ENCODE data around the gene MAT2A.

Gene MAT2A

DNA sequence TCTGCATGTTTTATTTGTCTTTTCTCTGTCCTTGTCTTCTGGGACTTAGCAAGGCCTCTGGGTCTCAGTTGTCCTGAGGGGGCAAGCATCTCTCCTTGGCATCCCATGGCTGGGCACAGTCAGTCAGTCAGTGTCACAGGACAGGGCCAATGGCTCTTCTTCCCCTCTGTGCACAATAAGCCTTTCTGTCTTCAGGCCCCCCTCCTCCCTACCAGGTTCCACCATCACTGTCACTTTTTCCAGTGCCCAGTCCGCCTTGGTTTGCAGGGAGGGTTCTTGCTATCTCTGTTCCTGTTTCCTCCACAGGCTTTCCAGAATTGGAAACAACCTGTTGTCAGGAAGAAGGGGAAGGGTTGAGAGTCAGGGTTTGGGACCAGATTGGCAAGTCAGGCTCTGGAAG lies 43.5 kb downstream of the MAT2A start:
- DNase-seq (ENCODE audit: extremely low read depth, low read depth) = no peak
- TF ChIP-seq, protein P1, sequence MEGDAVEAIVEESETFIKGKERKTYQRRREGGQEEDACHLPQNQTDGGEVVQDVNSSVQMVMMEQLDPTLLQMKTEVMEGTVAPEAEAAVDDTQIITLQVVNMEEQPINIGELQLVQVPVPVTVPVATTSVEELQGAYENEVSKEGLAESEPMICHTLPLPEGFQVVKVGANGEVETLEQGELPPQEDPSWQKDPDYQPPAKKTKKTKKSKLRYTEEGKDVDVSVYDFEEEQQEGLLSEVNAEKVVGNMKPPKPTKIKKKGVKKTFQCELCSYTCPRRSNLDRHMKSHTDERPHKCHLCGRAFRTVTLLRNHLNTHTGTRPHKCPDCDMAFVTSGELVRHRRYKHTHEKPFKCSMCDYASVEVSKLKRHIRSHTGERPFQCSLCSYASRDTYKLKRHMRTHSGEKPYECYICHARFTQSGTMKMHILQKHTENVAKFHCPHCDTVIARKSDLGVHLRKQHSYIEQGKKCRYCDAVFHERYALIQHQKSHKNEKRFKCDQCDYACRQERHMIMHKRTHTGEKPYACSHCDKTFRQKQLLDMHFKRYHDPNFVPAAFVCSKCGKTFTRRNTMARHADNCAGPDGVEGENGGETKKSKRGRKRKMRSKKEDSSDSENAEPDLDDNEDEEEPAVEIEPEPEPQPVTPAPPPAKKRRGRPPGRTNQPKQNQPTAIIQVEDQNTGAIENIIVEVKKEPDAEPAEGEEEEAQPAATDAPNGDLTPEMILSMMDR (IDR thresholded peaks at IDR 0.05; ENCODE audit: low read depth, low read length) = no peak

DNA sequence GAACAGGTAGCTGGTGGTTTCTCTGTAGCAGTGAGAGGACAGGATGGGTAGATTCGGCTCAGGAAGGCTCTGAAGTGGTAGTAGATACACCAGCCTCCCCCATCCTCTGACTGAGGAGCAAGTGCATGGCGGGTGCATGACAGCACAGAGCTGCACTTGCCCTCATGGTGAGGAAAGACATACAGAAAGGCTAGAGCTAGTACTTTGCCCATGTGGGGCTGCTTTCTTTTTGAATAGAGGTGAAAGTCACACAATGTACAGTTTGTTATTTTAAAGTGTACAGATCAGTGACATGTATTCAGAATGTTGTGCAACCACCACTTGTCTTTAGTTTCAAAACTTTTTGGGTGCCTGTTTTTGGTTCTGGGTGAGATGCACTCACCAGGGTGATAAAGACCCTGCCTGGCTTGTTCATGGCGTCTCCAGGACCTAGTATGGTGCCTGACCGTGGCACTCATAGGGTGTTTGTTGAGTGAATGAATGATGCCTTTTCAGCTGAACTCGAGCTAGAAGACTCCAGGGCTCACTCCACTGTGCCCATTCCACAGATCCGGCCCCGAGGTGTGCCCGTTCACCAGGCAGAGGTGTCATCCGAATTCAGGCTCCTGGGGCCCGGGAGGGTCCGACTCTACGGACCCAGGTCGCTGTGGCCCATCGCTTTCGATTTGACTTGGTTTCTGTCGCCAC lies 44.8 kb downstream of the MAT2A start:
- no peak for DNase-seq (ENCODE audit: extremely low read depth, low read depth)
- TF ChIP-seq, protein P1 (IDR thresholded peaks at IDR 0.05; ENCODE audit: low read depth, low read length) = no peak

DNA sequence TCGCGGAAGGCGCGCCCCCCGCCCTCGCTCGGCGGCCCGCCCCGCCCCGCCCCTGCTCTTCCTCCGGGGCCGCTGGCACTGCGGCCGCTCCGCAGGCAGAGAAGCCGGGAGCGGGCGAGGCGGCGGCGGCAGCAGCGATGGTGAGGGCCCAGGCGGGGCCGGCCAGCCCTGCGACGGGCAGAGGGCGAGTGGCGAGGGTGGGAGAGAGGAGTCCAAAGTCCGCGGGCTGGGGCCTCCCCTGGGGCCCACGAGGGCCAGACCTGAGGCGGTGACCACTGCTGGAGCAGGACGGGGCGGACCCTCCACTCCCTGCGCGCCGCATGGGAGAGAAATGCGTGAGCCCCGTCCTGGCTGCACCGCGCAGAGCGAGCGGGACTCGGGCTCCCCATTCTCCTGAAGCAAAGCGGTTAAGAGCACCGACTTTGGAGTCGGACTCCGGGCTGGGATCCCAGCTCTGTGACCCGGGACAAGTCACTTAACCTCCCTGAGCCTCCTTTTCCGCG lies 45.4 kb downstream of the MAT2A start, which contains the start of gene VAMP5:
TSS of gene VAMP5 (plus strand) at position 78 of the 503 bp plus-strand sequence. CDS start at position 138, 60 bp downstream.
- DNase-seq (ENCODE audit: extremely low read depth, low read depth) = no peak
- TF ChIP-seq, protein P1 (IDR thresholded peaks at IDR 0.05; ENCODE audit: low read depth, low read length) = no peak

DNA sequence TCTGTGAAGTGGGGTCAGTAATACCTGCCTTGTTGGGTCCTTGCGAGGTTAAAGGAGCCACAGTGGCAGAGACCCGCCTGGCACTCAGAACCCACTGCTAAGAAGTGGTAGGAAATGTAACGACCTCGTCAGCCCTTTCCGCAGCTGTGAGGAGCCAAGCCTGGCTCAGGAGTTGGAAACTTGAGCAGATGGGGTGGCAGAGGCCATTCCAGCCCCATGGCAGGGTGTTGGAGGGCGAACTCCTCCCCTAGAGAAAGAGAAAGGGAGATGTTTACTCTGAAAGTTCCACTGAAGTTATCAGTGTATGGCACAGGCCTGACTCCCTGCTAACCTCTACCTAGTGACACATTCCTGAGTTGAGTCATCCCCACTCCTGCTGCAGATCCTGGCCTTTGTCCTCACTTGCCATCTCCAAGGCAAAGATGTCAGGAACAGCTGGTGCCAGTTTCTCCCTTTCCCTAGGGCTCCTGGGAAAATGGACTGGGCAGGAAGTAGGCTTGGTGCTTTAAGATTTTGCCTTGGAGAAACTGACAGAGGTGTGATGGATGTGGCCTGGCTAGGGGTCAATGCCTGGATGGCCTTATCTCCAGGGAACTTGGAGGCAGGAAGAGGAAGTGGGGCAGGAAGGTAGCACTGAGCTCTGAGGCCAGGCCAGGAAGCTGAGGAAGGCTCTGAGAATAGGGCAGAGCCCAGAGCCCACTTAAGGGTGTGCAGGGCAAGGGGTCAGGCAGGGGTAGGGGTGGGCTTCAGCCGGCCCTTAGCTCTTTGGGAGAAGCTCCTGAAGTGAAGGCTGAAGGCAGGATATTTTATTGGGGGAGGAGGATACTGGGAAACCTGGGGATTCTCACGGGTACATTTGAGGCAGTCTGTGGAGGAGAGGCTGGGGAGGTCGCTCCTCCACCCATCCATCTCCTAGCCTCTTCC lies 46.2 kb downstream of the MAT2A start:
- TF ChIP-seq, protein P1 (IDR thresholded peaks at IDR 0.05; ENCODE audit: low read depth, low read length) = no peak
- DNase-seq (ENCODE audit: extremely low read depth, low read depth) = no peak

DNA sequence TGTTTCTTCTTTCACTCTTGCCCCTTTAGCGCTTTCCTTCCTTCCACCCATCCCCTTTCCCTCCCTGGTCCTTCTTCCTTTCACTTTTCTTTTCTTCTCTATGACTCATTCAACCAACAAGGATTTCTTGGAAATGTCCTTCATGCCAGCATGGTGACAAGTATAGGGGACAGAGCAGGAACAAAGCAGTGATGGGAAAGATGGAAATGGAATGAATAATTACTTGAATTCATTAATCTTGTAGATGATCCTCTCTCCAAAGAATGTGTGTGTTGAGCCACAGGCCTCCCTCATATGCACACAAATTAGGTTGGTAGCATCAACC lies 46.8 kb downstream of the MAT2A start:
- DNase-seq (ENCODE audit: extremely low read depth, low read depth) = no peak
- TF ChIP-seq, protein P1 (IDR thresholded peaks at IDR 0.05; ENCODE audit: low read depth, low read length) = no peak

DNA sequence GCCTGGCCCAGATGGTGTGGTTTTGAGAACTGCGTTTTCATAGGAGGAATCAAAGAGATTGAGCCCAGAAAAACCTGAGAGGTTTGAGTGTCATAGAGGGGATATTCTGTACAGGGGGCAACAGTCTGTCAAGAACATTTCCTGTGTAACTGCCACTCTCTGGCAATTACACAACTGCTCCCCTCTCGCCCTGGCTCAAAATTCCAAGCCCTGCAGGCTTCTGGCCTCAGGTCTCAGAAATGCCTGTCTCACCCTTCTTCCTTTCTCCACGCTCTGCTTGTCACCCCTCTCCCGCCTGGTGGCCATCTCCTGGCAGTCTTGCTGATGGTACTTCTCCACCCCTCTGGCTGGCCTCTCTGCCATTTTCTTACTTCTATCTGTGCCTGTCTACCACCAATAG lies 49.3 kb downstream of the MAT2A start:
- TF ChIP-seq, protein P1 (IDR thresholded peaks at IDR 0.05; ENCODE audit: low read depth, low read length) = no peak
- DNase-seq (ENCODE audit: extremely low read depth, low read depth) = no peak

DNA sequence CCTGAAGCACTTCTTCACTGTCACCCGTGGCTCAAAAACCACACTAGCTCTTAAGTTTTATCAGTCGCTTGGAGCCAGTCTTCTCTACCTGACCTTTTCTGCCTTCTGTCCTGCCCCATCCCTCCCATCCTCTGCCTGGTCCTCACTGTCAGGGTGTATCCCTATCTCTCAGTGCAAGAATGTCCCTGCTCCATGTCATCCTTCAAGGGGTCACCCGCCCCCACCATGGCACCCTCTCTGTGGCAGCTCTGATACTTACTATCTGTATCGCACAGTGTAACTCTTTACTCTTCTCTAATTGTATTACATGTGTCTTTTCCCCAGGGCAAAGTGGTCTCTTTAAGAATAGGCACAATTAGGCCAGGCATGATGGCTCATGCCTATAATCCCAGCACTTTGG lies 49.7 kb downstream of the MAT2A start:
- TF ChIP-seq, protein P1 (IDR thresholded peaks at IDR 0.05; ENCODE audit: low read depth, low read length) = no peak
- no peak for DNase-seq (ENCODE audit: extremely low read depth, low read depth)
